Mucosa of descending colon (tissue), 3 donors: Measurements from ENCODE around the gene SHISAL2B. TPM values are rescaled to one million over a fixed set of nuclear protein-coding genes. Genes with fewer than 3 reads are reported as not detected.

Experiments used
- ATAC-seq: fragments of 200-7000 bp; cut with Tn5 transposase; one replicate; pipeline ENCODE4 v1.9.1; 2020; ENCODE audit warnings: mild to moderate bottlenecking, moderate library complexity
- DNase-seq, 3 donors: peaks; one replicate each; pipeline ENCODE4 v3.0.0-alpha.2; 2020
- H3K36me3 ChIP-seq: fragments of 200-600 bp; one replicate; pipeline ENCODE4 v1.8.0; 2021; ENCODE audit warnings: low read depth, mild to moderate bottlenecking
- H3K4me1 ChIP-seq: fragments of 200-600 bp; one replicate; pipeline ENCODE4 v1.8.0; 2021; ENCODE audit warnings: low read depth, mild to moderate bottlenecking
- H3K4me3 ChIP-seq: fragments of 200-600 bp; one replicate; pipeline ENCODE4 v1.8.0; 2021; ENCODE audit warnings: mild to moderate bottlenecking
- H3K9me3 ChIP-seq: fragments of 200-600 bp; one replicate; pipeline ENCODE4 v1.8.0; 2021; ENCODE audit warnings: mild to moderate bottlenecking
- CTCF ChIP-seq: fragments of 200-600 bp; IDR thresholded peaks from one replicate; pipeline ENCODE4 v1.8.0; 2022; ENCODE audit warnings: antibody characterized with exemption, mild to moderate bottlenecking
- intact Hi-C, 2 donors: fragments of 100-400 bp; cut with DNase I in 1 of 2; cut with micrococcal nuclease in 1 of 2; formaldehyde crosslinking; loops; one replicate each; pipeline versions ENCODE4 v1.11.0 to v1.11.1; 2022; cut with DNase I, micrococcal nuclease
- total RNA-seq, 3 donors: library from RNA; stranded (reverse); fragmentation: NEBNext Ultra II Directional in 2 of 3; extraction: Animal tissue kit (Norgen Biotek cat#: 25700) in 2 of 3; gene quantifications; one replicate each; pipeline versions ENCODE4 v1.2.1 to v1.2.4, GENCODE V29; 2021 to 2023
- donor health status: DM: no; HTN: no; CAD: no; lungs with moderate emphysema.
- donor health status: DM: no; HTN: no; CAD: no.
- donor health status: DM: no; HTN: yes; CAD: no.

Gene SHISAL2B
- total RNA-seq, 3 donors from 2014 or later, result not detected

GRCh38 chr5:64667068-64667467 lies 23.2 kb upstream of the SHISAL2B start:
- H3K4me3 ChIP-seq, result no peak overlapping the region
- intact Hi-C loops, result no loop called here
- H3K9me3 ChIP-seq, result no peaks in the 10 kb centered on the region
- H3K36me3 ChIP-seq, result no peaks in the 10 kb centered on the region
- ATAC-seq (no peak), DNase-seq (no peak)
- TF ChIP-seq CTCF, result no peak
- H3K4me1 ChIP-seq, result no peaks in the 10 kb centered on the region

- no peak for ATAC-seq
- DNase-seq, result no peak
- no peak for TF ChIP-seq CTCF
- intact Hi-C loops, result no loop called here
- H3K4me3 ChIP-seq, result no peak overlapping the region
- H3K36me3 ChIP-seq, result no peaks in the 10 kb centered on the region
- H3K4me1 ChIP-seq, result no peaks in the 10 kb centered on the region
- no peaks in the 10 kb centered on the region for H3K9me3 ChIP-seq
Measured at GRCh38 chr5:64670277-64670676, 20.0 kb upstream of the SHISAL2B start.

GRCh38 chr5:64671678-64672077 lies 18.6 kb upstream of the SHISAL2B start:
- Histone ChIP-seq H3K4me3 (no peak overlapping the region), H3K36me3 (no peaks in the 10 kb centered on the region), H3K9me3 (no peaks in the 10 kb centered on the region), H3K4me1 (no peaks in the 10 kb centered on the region)
- intact Hi-C loops, result no loop called here
- no peak for DNase-seq
- TF ChIP-seq CTCF, result no peak
- no peak for ATAC-seq

GRCh38 chr5:64678374-64678773 lies 11.9 kb upstream of the SHISAL2B start:
- no peaks in the 10 kb centered on the region for H3K9me3 ChIP-seq
- H3K4me3 ChIP-seq, result no peak overlapping the region
- H3K36me3 ChIP-seq, result no peaks in the 10 kb centered on the region
- H3K4me1 ChIP-seq, result no peaks in the 10 kb centered on the region
- no peak for TF ChIP-seq CTCF
- ATAC-seq, result no peak
- no peak for DNase-seq
- intact Hi-C loops, result no loop called here

GRCh38 chr5:64680289-64680688 lies 10.0 kb upstream of the SHISAL2B start:
- DNase-seq, result no peak
- intact Hi-C loops, result no loop called here
- Histone ChIP-seq H3K9me3 (no peaks in the 10 kb centered on the region), H3K36me3 (no peaks in the 10 kb centered on the region), H3K4me3 (no peak overlapping the region), H3K4me1 (no peaks in the 10 kb centered on the region)
- no peak for ATAC-seq
- no peak for TF ChIP-seq CTCF

GRCh38 chr5:64682608-64683007 lies 7.7 kb upstream of the SHISAL2B start:
- Histone ChIP-seq H3K4me1 (no peaks in the 10 kb centered on the region), H3K4me3 (no peak overlapping the region), H3K36me3 (no peaks in the 10 kb centered on the region), H3K9me3 (no peaks in the 10 kb centered on the region)
- ATAC-seq, result no peak
- no peak for TF ChIP-seq CTCF
- intact Hi-C loops, result no loop called here
- DNase-seq, result no peak
